ENCODE measurements around the gene PGAP2.

Gene PGAP2

GRCh38 chr11:3830088-3830487, 21.7 kb downstream of the PGAP2 start:
- TF ChIP-seq SIN3A (IDR thresholded peaks at IDR 0.05; ENCODE audit: borderline replicate concordance, insufficient read depth, low read length) (no peak), POLR2AphosphoS5 (IDR thresholded peaks at IDR 0.05; ENCODE audit: low read depth, low read length) (no peak), FOXP2 (optimal IDR thresholded peaks at IDR 0.05; ENCODE audit: borderline replicate concordance, extremely low read depth, extremely low read length, insufficient read depth) (no peak), REST (IDR thresholded peaks at IDR 0.05; ENCODE audit: insufficient read depth in 1 of 2, low read depth in 2 of 2, low read length in 2 of 2) (no peak), TAF1 (IDR thresholded peaks at IDR 0.05; ENCODE audit: borderline replicate concordance, insufficient read depth, low read length) (no peak)

- no peak for TF ChIP-seq POLR2AphosphoS5 (IDR thresholded peaks at IDR 0.05; ENCODE audit: low read depth, low read length)
Observed at GRCh38 chr11:3830730-3831129, 22.4 kb downstream of the PGAP2 start.

- TF ChIP-seq POLR2AphosphoS5 (IDR thresholded peaks at IDR 0.05; ENCODE audit: low read depth, low read length) (no peak), SIN3A (IDR thresholded peaks at IDR 0.05; ENCODE audit: borderline replicate concordance, insufficient read depth, low read length) (no peak), TAF1 (IDR thresholded peaks at IDR 0.05; ENCODE audit: borderline replicate concordance, insufficient read depth, low read length) (no peak), FOXP2 (optimal IDR thresholded peaks at IDR 0.05; ENCODE audit: borderline replicate concordance, extremely low read depth, extremely low read length, insufficient read depth) (no peak), REST (IDR thresholded peaks at IDR 0.05; ENCODE audit: insufficient read depth in 1 of 2, low read depth in 2 of 2, low read length in 2 of 2) (no peak)
Observed at GRCh38 chr11:3831378-3832239, 23.2 kb downstream of the PGAP2 start.

- TF ChIP-seq REST (IDR thresholded peaks at IDR 0.05; ENCODE audit: insufficient read depth in 1 of 2, low read depth in 2 of 2, low read length in 2 of 2) (no peak), TAF1 (IDR thresholded peaks at IDR 0.05; ENCODE audit: borderline replicate concordance, insufficient read depth, low read length) (no peak)
Observed at GRCh38 chr11:3832816-3833215, 24.5 kb downstream of the PGAP2 start.

- TF ChIP-seq POLR2AphosphoS5 (IDR thresholded peaks at IDR 0.05; ENCODE audit: low read depth, low read length) (no peak), TAF1 (IDR thresholded peaks at IDR 0.05; ENCODE audit: borderline replicate concordance, insufficient read depth, low read length) (no peak), REST (IDR thresholded peaks at IDR 0.05; ENCODE audit: insufficient read depth in 1 of 2, low read depth in 2 of 2, low read length in 2 of 2) (no peak), SIN3A (IDR thresholded peaks at IDR 0.05; ENCODE audit: borderline replicate concordance, insufficient read depth, low read length) (no peak)
Observed at GRCh38 chr11:3833449-3833848, 25.1 kb downstream of the PGAP2 start.

All from PFSK-1 (cell line).